ENCODE results near the gene PLEKHG4B.

Gene PLEKHG4B

DNA sequence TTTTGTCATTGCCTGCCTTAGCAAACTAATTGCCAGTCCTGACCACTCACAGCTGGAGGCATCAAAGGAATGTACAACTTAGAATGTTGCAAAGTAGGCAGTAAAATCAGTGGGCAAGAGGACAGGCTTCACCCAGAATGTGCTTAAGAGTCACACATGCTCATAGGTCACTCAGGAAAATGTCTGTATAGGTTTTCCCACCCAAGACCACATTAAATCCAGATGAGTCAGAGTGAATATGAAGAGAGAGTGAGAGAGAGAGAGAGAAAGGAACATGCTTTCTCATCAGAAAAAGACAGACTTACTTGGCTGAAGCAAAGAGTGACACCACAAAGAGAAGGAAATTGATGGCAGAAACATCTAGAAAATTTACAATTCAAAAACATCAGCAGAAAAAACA is 37.9 kb downstream of the PLEKHG4B start:
- DNase-seq (ENCODE audit: low read depth in 1 of 2, low spot score in 1 of 2): no peak

DNA sequence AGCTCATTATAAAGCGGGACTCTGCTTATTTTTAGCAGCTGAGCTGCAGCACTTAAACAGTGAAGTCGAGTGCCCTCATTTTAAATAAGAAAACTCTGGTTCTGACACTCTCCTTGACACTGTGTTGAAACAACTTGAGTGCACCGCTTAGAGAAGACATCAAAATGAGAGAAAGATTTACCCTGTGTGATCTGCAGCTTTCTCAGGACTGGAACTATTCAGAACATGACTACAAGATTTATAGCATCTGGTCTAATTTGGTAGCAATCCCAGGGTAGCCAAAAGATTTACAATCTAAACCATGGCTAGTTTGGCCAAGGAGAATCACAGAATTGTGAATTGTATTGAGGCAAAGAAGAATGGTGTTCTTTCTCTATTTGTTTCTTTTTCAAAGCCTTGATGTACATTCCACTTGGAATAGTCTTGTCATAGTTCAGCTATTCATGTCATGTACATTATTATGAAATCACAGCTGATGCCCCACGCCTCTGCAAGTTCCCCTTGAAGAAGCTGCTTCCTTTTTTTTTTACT is 38.7 kb downstream of the PLEKHG4B start:
- DNase-seq (ENCODE audit: low read depth in 1 of 2, low spot score in 1 of 2): no peak

- DNase-seq (ENCODE audit: low read depth in 1 of 2, low spot score in 1 of 2): no peak
These were observed 44.9 kb downstream of the PLEKHG4B start for GRCh38 chr5:136901-137300.

DNA sequence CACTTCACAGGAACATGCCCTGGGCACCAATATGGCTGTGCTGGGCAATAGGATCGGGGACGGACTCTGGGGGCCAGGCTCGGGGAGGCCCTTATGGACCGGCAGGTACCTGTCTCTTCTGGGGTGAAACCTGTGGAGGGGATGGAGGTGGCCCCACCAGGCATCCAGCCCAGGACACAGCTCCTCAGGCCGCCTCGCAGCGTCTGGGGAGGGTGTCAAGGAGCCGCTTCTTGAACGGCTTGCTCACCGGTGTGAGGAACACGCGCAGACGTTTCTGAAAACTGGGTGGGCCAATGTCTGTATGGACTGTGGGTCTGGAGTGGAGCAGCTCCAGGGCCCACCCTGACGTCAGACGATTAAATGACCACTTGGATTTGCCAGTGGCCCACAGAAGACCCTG is 45.8 kb downstream of the PLEKHG4B start:
- DNase-seq (ENCODE audit: low read depth in 1 of 2, low spot score in 1 of 2): no peak

GRCh38 chr5:138936-139335 is 47.0 kb downstream of the PLEKHG4B start:
- no peak for DNase-seq (ENCODE audit: low read depth in 1 of 2, low spot score in 1 of 2)

- DNase-seq (ENCODE audit: low read depth in 1 of 2, low spot score in 1 of 2): no peak
These were observed 47.8 kb downstream of the PLEKHG4B start for GRCh38 chr5:139579-140442.

- DNase-seq (ENCODE audit: low read depth in 1 of 2, low spot score in 1 of 2): no peak
These were observed 48.5 kb downstream of the PLEKHG4B start for GRCh38 chr5:140443-140829.

DNA sequence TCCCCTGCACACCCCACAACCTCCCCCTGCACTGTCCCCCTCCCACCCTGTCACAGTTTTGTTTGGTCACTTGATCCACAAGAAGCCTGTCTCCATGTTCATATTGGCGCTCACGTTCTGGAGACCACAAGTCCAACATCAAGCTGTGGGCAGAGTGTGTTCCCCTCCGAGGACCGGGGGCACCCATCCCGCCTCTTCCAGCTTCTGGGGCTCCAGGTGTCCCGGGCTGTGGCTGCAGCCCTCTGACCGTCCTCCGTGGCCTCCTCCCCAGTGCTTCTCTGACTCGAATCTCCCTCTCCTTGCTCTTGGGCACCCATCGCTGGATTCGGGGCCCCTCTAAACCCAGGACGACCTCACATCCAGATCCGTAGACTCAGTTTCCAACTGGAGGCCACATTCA is 49.2 kb downstream of the PLEKHG4B start:
- DNase-seq (ENCODE audit: low read depth in 1 of 2, low spot score in 1 of 2): no peak

DNA sequence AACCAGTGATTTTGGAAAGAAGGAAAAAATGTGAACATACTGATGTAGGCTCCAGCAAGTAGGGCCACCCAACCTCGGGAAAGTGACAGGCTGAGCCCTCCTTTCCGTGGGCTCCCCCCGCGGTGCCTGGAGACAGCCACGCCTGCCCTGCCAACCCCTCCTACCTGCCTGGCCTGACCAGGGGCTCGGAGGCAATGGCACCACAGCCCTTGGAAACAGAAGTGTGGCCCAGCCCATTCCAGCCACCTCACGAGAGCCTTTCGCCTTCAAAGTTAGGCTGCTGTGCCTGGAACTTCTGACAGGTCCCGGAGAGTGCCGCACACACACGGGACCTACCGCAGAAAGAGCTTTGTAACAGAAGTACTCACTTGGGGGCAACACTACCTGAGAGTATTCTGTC is 49.8 kb downstream of the PLEKHG4B start:
- DNase-seq (ENCODE audit: low read depth in 1 of 2, low spot score in 1 of 2): no peak

DNA sequence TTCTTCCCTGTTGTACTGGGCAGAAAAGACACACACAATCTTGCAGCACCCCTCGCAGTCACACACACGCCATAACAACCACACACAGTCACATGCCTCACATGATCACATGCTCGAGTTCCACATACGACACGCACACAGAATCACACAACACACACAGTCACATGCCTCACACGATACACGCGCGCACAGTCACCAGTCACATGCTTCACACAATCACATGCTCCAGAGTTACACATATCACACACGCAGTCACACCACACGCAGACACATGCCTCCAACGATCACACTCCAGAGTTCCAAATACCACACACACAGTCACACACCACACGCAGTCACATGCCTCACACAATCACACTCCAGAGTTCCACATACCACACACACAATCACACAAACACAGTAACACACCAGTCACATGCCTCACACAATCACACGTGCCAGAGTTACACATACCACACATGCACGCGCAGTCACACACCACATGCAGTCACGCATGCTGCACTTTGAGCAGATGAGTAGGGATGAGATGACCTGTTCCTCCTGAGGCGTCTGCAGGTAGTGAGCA is 50.4 kb downstream of the PLEKHG4B start:
- no peak for DNase-seq (ENCODE audit: low read depth in 1 of 2, low spot score in 1 of 2)

DNA sequence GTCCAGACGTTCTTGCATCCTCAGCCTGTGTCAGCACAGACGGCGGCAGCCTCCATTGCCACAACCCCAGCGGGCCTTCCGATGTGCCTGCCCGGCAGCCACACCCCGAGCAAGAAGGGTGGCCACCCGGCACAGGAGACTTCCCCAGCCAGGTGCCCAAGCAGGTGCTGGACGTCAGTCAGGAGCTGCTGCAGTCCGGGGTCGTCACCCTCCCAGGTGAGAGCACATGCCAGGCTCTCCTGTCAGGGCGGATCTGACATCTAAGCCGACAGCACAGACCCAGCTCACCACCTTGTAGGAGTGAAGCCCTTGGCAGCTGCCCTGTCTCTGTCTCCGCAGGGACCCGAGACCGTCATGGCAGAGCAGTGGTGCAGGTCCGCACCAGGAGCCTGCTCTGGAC is 51.1 kb downstream of the PLEKHG4B start:
- DNase-seq (ENCODE audit: low read depth in 1 of 2, low spot score in 1 of 2): no peak

- no peak for DNase-seq (ENCODE audit: low read depth in 1 of 2, low spot score in 1 of 2)
These were observed 53.0 kb downstream of the PLEKHG4B start for GRCh38 chr5:144941-145340.

DNA sequence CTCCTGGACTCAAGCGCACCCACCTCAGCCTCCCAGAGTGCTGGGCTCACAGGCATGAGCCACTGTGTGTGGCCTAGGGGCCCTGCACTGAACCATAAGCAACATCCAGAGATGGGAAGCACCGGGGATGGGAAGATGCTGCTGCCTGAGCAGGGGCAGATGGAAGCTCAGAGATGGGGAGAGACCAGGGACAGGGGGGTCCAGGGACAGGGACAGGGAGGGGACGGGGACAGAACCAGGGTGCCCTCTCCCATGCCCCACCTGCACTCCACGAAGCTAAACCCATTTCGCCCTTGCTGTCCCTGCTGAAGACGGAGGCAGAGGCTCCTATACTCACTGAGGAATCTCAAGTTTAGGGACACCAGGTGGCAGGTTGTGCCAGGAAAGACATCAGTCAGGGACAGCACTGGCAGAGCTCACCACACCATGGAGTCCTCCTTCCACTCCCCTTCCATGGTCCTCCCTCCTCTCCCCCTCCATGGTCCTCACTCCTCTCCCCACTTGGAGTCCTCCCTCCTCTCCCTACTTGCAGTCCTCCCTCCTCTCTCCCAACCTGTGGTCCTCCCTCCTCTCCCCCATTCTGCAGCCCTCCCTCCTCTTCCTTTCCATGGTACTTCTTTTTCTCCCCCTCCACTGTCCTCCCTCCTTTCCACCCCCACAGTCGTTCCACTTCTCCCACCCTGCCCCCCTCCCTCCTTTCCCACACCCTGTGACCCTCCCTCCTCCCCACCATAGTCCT is 53.8 kb downstream of the PLEKHG4B start:
- DNase-seq (ENCODE audit: low read depth in 1 of 2, low spot score in 1 of 2): no peak

- DNase-seq (ENCODE audit: low read depth in 1 of 2, low spot score in 1 of 2): no peak
These were observed 55.8 kb downstream of the PLEKHG4B start for GRCh38 chr5:147751-148150.

- no peak for DNase-seq (ENCODE audit: low read depth in 1 of 2, low spot score in 1 of 2)
These were observed 57.9 kb downstream of the PLEKHG4B start for GRCh38 chr5:149745-150485.

GRCh38 chr5:150746-151145 is 58.8 kb downstream of the PLEKHG4B start:
- DNase-seq (ENCODE audit: low read depth in 1 of 2, low spot score in 1 of 2): no peak

GRCh38 chr5:152077-152476 is 60.1 kb downstream of the PLEKHG4B start:
- DNase-seq (ENCODE audit: low read depth in 1 of 2, low spot score in 1 of 2): no peak

DNA sequence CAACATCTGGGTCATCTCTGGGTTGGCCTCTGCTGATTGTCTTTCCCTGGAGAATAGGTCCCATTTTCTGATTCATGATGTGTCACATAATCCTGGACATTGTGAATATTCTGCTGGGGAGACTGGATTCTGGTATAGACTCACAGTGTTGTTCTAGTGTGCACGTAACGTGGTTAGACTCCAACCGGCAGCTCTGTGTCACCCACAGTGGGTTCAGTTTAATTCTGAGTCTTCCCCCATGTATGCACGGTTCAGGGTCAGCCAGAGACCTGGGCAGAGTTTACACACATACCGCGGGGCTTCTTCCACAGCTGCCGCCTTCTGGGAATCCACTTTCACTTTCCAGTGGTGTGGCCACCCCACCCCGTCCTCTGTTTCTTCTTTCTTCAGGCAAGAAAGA is 61.3 kb downstream of the PLEKHG4B start:
- DNase-seq (ENCODE audit: low read depth in 1 of 2, low spot score in 1 of 2): no peak

GRCh38 chr5:154236-154635 is 62.3 kb downstream of the PLEKHG4B start:
- no peak for DNase-seq (ENCODE audit: low read depth in 1 of 2, low spot score in 1 of 2)

- DNase-seq (ENCODE audit: low read depth in 1 of 2, low spot score in 1 of 2): no peak
These were observed 62.9 kb downstream of the PLEKHG4B start for GRCh38 chr5:154826-155225.
